Mucosa of rectum (tissue), 2 donors: ENCODE results near the gene ZNF385A.
"Not testable (repeated sequence)": the region's sequence is repeated elsewhere in the genome, so short reads cannot be mapped to it uniquely, and the experiment has no call there.

Source experiments
- H3K27ac ChIP-seq, 2 donors: one replicate each; pipeline ENCODE4 v1.7.0; 2013; ENCODE audit warnings: inconsistent platforms in 2 of 2, low read depth in 2 of 2, low read length in 2 of 2
- H3K27me3 ChIP-seq, 2 donors: one replicate each; pipeline ENCODE4 v1.7.0; 2013; ENCODE audit warnings: low read length in 2 of 2; ENCODE audit not compliant: control insufficient read depth in 2 of 2, insufficient read depth in 2 of 2
- H3K36me3 ChIP-seq, 2 donors: one replicate each; pipeline ENCODE4 v1.7.0; 2013; ENCODE audit warnings: low read length in 2 of 2; ENCODE audit not compliant: control insufficient read depth in 2 of 2, insufficient read depth in 2 of 2
- H3K4me1 ChIP-seq, 2 donors: one replicate each; pipeline ENCODE4 v1.7.0; 2013; ENCODE audit warnings: low read length in 2 of 2, mild to moderate bottlenecking in 1 of 2; ENCODE audit not compliant: control insufficient read depth in 2 of 2, insufficient read depth in 2 of 2
- H3K4me3 ChIP-seq, 2 donors: one replicate each; pipeline ENCODE4 v1.7.0; 2013; ENCODE audit warnings: low read length in 2 of 2
- H3K9ac ChIP-seq, 2 donors: one replicate each; pipeline ENCODE4 v1.7.0; 2013; ENCODE audit warnings: low read length in 2 of 2, low read depth in 1 of 2, mild to moderate bottlenecking in 1 of 2
- H3K9me3 ChIP-seq, 2 donors: one replicate each; pipeline ENCODE4 v1.7.0; 2013; ENCODE audit warnings: low read length in 2 of 2; ENCODE audit not compliant: control insufficient read depth in 2 of 2
- donor health status: healthy.
- donor health status: Normal muscosa, but diverticular disease.

Gene ZNF385A

DNA sequence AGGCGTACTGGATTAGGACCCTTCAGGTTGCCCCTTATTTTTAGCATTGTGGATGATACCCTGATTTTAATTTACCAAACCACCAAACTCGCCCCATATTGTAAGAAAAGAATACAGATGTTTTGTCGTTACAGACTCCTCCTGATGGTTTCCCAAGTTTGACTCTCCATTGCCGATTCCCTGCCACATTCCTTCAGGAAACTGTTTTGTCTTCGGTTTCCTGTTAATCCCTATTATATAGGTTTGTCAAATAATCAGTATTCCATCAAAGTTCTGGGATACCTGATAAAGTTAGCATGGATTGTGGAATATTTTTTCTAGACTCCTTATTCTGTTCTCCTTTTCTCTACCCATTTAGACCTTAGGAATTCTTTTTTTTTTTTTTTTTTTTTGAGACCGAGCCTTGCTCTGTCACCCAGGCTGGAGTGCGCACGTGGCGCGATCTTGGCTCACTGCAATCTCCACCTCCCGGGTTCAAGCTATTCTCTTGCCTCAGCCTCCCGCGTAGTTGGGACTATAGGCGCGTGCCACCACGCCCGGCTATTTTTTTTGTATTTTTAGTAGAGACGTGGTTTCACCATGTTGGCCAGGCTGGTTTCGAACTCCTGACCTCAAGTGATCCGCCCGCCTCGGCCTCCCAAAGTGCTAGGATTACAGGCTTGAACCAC is 59.0 kb downstream of the ZNF385A start:
- H3K4me3 ChIP-seq, result peak overlapping the region; percentile 88 to 100
- not testable (repeated sequence) for H3K27me3 ChIP-seq, H3K36me3 ChIP-seq, H3K9me3 ChIP-seq
- H3K9ac ChIP-seq, result peak overlapping the region; percentile 83 to 98
- peak overlapping the region; percentile 70 to 85 for H3K27ac ChIP-seq
- peaks cover under 1 to 18% of the 10 kb centered on the region in 2 donors for H3K4me1 ChIP-seq

- Histone ChIP-seq H3K4me3 (peak within 1 kb of the TSS; percentile 88 to 100), H3K36me3 (no peaks in the 10 kb centered on the region), H3K27me3 (no peaks in the 10 kb centered on the region), H3K4me1 (peaks cover 0 to 13% of the 10 kb centered on the region in 2 donors), H3K27ac (peak within 1 kb of the TSS; percentile 73 to 85), H3K9me3 (no peaks in the 10 kb centered on the region), H3K9ac (peak within 1 kb of the TSS; percentile 83 to 98)
These were observed 59.7 kb downstream of the ZNF385A start, which contains the start of gene COPZ1 for GRCh38 chr12:54324617-54325441. Gene COPZ1 (plus strand): TSS chr12:54325131. CDS start chr12:54325164, 33 bp downstream.

- no peaks in the 10 kb centered on the region for H3K36me3 ChIP-seq
- H3K27me3 ChIP-seq, result no peaks in the 10 kb centered on the region
- H3K4me3 ChIP-seq, result no peak overlapping the region
- no peaks in the 10 kb centered on the region for H3K9me3 ChIP-seq
- peaks cover 0 to 8% of the 10 kb centered on the region in 2 donors for H3K4me1 ChIP-seq
- H3K27ac ChIP-seq, result no peak overlapping the region
- H3K9ac ChIP-seq, result no peak overlapping the region
These were observed 63.2 kb downstream of the ZNF385A start for GRCh38 chr12:54321363-54321762.
